NCI-H2196 treated with DMSO at 0.1 percent for 48 hours (cell line): ENCODE measurements around the gene SLC6A12.

Experiments used
- DNase-seq: peaks from one replicate; lab custom pipeline; 2025; ENCODE audit not compliant: unreplicated experiment; lab: John Stamatoyannopoulos, UW

Gene SLC6A12

DNA sequence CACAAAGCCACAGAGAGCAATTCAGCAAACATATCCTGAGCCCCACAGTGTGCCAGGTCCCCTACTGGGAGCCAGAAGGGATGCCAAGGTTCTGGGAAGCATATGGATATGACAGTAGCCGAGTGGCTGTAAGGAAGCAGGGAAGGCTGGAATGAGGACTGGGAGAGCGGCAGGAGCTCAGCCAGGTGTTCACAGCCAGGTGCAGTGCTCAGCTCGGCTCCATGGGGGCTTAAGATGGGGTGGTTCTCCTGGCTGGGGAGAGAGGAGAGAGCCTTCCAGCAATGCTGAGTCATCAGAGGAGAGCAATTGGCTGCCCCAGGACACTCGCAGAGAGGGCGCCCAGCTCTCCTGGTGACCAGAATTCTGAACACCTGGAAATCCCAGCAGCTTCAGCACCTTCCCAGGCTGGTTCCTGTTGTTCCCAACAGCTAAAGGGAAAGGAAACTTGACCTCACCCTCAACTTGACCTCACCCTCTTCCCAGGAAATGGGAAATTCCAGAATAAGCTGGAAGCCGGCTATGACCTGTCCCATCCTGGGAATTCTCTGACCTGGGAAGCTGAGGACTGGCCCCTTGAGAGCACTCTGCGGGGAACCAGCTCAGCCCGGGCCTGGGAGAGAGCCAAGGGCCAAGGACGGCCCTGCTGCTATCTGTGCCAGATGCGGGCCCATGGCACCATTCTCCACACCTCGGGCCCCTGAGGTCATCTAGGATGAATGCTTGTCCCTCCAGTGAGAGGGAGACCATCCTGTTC, 34.6 kb downstream of the SLC6A12 start:
- DNase-seq: no peak

DNA sequence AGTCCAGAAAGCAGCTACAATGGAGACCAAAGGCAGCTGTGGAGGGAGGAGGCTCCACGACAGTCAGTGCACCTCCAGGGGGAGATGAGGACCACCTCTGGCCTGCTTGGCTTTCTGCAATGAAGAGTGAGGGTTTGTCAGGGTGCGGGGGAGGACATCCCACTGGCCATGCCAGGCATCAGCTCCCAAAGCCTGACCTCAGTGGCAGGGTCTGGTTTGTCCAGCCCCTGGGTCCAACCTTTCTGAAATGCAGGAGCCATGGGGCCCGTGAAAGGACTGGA, 35.2 kb downstream of the SLC6A12 start:
- no peak for DNase-seq

DNA sequence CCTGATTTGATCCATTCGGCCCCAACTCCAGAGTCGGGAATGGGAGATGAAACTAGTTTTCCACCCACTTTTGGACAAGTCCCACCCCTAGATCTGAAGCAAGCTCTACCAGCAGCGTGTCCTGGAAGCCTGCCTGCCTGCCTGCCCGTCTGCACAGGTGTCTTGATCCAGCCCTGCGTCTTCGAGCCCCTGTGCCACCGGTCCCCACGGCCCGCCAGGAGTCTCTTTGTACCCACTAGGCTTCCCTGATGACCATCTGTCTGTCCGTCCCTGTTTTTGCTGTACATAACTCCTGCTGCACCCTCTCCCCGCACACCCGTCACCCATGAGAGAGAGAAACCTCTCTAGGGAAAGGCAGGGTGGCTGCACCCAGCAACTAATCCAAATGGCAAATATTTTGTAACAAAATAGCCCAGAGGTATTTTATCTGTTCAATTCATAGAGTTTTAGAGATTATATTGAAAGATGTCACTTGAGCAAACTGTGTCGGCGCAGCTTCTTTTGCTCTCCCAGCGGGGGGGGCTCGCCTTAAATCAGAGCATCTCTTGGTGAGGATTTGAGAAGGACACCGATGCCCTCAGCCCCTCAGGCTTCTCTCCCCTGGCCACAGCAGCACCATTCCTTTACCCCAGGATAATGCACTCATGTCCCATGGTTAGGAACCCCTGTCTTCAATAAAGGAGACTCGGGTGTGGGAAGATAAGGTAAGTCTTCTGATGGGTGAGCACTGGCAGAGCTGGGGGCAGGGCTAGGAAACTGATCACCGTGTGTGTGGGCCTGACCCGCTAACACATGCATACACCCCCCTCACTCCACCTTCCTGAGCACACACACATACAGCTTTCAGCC, 35.8 kb downstream of the SLC6A12 start:
- DNase-seq: no peak

DNA sequence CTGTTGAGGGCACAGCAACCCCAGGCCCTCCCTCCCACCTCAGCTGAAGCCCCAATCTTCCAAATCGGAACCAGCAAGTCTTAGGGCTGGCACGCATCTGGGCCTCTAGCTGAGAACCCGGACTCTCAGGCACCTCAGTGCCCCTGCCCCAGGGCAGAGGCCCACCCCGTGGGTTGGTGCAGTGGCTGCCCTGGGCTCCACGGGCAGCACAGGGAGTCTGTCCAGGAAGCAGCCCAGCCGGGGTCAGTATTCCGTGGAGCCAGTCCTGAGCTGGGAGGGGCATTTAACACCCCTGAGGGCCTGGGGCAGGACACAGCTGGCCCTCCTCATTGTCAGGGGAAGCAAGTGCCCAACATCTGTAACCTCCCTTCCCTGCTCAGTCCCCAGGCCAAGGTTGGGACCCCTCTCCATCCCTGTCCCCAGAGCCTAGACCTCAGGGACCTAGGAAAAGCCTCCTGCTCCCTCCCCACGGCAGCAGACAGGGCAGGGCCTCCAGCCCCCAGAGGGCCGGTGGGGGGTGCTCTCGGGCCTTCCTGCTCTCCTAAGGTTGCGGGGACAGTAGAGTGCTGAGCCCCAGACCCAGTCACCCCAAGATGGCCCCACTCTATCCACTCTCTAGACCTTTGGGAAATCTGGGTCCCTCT, 36.5 kb downstream of the SLC6A12 start:
- no peak for DNase-seq

DNA sequence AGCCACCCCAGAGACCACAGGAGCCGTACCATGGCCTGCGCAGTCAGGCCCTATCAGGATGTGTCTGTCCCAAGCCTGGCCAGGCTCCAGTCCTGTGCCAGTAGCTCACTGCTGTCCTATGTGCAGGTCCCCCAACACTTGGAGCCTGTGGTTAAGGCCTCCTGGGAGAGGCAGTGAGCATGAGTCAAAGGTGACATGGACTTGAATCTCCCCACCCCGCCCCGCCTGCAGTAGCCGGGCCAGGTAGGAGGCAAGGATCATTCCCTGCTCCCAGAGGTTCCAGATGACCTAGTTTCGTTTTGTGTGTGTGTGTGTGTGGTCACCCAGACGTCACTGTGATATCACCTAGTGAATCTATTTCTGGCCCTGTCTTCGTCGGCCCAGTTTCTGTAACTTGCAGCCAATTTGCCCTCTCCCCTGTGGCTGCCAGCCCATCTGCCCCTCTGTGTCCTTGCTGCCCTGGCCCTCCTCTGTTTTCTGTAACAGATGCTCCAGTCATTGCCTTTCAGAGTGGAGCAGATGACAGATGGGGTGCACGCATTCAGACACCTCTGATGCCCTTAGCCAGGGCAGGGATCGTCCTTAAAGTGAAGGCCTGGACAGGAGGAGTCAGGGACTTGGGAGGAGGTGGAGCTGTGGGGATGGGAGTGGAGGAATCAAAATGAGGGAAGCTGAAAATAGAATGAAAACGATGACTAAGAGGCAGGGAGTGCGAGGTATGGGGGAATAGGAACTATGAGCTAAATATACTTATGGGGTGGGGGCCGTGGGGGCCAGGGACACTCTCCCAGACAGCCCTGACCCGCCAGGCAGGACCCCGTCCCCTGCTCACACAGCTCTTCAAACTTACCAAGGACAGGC, 37.4 kb downstream of the SLC6A12 start:
- DNase-seq: no peak

DNA sequence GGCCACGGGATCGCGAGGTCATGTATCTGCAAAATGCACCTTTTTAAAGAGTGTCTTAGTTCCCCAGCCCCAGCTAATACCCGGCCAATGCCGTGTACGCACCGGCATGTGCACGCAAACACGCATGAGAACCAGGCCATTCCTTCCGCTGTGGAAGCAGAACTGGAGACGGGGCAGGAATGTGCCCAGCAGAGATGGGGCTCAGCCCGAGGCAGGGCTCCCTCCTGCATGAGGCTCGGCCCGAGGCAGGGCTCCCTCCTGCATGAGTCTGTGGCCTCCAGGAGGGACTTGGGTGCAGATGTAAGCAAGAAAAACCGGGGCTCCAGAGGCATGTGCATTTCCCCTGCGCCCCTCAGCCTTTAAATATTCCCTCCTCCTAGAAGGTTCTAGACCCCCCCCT, 38.2 kb downstream of the SLC6A12 start:
- no peak for DNase-seq

DNA sequence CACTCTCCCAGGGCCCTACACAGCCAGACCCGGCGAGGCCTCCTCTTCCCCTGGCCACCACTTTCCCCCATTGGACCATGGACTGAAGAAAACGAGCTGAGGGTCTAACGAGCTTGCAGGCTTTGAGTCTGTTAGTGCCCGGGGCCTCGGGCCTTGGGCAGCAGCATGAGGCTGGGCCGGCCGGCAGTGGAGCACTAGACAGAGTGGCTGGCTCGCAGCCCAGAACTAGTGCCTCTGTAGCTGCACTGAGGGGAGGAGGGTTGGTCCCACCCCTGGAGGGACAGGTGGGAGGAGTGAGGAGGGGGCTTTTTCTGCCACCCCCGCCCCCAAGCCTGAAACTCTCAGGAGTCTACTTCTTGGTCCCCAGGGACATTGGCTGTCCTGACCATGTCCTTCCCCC, 38.7 kb downstream of the SLC6A12 start:
- no peak for DNase-seq

DNA sequence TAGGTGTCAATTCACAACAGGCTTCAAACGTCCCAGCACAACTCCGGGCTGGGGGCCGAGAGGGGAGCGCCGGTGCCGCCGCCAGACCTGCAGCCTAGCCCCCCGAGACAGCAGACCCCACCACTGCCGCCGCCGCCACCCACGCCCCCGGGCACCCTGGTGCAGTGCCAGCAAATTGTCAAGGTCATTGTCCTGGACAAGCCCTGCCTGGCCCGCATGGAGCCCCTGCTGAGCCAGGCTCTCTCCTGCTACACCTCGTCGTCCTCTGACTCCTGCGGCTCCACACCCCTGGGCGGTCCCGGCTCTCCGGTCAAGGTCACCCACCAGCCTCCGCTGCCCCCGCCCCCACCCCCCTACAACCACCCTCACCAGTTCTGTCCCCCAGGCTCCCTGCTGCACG, 39.4 kb downstream of the SLC6A12 start:
- no peak for DNase-seq

DNA sequence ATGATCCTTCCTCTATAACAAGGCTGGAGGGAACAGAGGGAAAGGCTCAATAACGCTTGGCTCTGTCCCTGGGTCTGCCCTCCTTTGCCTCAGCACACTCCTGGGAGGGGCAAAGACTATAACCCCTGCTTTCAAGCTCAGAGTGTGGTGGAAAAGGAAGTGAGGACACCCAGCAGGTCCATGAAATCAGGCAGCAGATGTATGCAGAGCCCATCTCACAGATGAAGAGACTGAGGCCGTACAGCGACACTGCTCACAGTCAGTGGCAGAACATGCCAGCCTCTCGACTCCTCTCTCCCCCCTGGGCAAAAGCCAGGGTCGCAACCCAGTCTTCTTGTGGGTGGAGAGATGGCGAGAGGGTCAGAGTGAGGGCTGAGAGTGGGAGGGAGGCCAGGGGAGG, 39.8 kb downstream of the SLC6A12 start:
- DNase-seq: no peak

DNA sequence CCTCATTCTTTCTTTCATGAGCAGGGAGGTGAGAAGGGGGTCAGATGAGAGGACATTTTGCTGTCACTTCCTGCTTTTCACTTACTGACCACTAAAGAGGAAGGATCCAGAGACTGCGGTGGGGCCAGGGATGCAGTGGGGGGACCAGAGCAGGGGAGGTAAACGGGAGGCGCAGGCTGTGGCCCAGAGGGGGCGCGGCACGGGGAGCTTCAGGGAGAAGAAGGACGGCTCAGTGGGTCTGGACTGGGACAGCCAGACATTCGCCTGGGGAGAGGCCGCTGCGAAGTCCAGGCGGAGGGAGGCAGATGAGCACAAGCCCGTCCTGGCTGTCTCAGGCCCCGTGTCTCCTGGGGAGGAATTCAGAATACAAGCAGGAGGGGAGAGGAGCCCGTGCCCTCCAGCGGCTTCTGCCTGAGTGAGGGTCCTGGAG, 41.2 kb downstream of the SLC6A12 start:
- no peak for DNase-seq

DNA sequence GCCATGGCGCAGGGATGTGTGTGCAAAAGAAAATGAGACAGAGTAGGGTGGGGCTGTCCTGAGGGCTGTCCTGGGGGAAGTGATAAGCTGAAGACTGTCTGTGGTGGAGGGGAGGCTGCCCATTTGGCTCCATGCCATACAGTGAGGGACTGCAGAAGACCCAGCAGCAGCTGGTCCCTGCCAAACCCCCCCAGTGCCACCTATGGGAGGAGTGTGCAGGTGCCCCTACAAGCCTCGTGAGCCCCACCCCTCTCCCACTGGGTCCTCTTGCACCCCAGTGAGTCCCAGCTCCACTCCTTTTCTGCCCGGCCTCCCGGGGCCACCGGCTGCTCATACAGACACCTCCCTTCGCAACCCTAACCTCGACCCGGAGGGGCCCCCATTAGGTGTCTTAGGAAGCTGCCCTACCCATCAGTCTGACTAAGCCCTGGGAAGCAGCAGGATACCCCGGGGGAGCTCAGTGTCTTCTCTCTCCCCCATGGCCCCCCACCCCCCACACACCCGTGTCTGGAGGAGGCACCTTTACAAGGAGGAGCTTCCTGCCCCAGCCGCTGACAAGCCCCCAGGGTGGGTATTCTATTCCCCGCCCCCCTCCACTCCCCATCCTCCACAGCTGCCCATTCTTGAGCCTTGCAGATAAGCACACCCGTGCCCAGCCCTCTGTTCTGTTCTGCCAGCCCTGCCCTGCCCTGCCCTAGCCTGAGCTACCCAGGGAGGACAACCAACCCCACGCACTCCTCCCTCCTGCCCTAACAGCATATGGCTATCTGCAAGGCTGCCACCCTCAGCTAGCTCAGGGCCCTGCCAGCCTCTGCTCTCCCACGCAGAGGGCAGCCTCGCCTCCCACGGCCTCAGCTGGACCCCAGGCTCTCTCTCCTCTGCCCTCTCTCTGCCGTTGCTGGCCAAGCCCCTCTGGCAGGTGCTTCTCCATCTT, 41.9 kb downstream of the SLC6A12 start:
- no peak for DNase-seq

DNA sequence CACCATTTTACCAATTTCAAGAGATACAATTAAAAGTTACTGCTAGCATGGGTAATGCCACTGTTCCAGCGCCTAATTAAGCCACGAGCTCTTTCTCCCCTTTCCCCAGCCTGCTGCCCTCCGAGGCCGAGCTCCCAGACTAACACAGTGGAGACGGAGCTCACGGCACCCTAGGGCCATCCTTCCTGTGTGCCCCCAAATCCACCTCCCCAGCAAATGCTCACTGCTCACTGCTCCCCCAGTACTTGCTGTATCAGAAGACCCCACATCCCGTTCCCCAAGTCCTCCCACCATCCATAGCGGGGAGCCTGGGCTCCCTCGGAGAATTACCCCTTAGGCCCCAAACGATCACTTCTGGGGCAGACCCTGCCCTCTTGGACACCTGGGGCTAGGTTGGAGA, 42.7 kb downstream of the SLC6A12 start:
- no peak for DNase-seq

DNA sequence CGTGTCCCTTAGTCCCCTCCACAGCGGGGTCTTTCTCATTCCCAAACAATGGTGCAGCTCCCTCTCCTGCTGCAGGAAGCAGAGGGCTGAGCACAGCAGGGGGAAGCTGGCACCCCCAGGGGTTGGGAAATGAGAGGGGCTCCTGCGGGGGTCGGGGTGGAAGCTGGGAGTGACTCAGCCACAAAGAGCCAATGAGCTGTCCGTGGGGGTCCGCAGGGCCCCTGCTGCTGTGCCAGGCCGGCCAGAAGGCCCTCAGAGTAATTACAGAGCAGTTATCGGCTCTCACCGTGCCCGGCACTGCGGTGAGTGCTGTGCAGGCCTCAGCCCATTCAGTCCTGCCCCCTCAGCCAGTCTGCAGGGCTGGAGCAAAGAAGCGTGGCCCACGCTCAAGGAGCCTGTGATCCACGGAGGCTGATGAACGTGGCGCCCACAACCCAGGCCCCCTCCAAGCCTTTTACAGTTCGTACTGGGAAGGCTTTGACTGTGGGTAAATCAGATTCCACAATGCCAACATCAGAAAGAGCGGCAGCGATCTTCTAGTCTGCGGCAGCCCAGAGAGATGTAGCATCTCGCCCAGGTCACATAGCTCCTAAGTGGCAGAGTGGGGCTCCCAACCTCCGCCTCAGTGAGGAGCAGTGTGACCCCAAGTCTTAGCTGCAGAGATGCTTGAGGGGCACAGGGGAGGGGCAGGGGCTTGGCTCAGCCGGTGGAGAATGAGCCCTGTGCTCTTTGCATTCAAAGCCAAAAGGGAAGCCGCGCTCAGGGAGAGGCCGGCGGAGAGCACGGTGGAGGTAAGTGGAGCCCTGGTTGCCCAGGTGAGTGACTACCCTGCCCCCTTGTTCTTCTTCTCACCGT, 43.4 kb downstream of the SLC6A12 start:
- DNase-seq: no peak

DNA sequence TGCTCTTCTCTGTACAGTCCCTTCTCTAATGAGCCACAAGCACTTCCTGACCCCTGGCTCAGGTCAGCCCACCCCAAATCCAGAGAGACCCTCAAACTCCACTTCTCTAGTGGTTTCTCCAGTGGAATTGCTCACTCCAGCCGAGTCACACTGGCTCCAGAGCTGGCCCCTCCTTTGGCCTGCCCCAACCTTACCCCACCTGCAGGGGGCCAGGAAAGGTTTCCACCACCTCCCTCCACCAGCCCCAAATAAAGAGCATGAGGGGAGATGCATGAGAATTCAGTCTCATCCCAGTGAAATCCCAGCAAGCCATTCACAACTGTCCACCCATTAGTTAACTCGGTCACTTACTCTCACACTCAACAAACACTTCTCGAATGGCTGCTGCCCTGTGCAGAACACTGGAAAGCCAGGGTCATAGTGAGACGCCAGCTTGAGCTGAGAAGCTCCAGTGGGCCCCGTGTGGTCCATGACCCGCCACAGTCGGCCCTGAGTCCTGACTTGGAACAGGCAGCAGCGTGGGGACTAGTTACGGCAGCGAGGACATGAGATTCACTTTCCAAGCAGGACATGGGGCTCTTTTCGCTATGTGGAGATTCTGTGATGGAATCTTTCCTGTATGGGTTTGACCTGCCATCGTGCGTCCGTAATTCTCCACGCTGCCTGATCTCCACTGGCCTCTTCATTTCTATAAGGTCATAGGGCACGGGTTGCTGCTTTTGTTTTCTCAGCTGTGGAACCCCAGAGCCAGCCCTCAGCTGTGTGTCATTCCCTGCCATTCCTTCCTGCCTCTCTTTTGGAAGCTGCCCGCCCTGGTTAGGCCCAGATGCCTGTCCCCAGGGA, 44.2 kb downstream of the SLC6A12 start:
- no peak for DNase-seq

DNA sequence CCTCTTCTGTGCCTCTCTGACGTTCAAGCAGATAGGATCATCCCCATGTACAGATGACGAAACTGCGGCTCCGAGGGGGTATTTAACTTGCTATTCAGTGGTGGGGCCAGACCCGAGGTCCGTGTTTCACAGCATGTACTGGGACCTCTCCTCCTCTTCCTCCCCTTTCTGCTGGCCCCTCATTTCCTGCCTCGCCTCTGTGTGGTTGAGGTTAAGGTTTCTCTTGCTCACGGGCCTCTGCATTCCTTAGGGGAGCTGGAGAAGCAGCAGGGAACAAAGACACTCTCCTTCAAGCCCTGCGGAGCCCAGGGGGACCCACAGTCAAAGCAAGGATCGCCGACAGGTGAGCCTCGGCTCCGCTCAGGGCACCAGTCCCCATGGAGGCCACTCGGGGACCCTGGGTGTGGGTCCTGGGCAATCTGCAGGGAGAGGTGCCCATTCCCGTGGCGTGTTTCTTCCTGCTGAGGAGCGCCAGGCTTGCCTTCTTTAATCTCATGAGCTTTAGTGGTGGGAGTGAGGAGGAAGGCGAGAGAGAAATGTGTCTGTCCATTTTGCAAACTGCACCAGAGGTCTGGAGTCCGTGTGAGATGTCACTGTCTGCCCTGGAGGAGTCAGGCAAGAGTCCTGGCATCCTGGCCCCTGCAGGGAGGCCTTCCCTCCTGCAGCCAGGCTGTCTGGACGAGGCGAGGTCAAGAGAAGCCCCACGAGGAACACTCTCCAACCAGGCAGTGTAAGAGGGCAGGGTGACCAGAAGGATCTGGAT, 45.0 kb downstream of the SLC6A12 start:
- no peak for DNase-seq

DNA sequence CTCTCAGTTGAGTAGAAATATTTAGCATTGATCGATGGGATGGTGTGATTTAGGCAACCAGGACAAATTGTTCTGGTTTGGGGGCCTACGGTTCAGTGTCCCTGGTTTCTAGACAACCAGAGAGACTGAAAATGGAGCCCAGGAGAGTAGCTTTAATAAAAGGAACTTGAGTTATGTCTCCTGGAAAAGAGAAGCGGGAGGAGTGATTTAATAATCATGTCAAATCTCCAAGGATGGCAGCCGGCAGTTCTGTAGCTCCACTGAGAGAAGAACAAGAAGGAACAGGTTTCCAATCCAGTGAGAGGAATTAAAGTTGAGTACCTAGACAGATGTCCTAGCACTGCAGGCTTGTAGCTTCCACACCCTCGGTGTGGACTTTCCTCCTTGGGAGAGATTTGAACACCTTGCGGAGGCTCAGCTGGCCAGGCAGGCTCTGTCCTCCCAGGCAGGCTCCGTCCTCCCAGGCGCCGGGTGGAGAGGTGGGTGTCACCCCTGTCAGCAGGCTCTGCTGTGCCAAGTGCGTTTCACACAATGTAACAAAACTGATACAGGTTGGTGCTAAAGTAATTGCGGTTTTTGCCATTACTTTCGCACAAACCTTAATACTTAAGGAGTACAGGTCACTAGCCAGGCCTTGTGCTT, 45.9 kb downstream of the SLC6A12 start:
- DNase-seq: no peak

DNA sequence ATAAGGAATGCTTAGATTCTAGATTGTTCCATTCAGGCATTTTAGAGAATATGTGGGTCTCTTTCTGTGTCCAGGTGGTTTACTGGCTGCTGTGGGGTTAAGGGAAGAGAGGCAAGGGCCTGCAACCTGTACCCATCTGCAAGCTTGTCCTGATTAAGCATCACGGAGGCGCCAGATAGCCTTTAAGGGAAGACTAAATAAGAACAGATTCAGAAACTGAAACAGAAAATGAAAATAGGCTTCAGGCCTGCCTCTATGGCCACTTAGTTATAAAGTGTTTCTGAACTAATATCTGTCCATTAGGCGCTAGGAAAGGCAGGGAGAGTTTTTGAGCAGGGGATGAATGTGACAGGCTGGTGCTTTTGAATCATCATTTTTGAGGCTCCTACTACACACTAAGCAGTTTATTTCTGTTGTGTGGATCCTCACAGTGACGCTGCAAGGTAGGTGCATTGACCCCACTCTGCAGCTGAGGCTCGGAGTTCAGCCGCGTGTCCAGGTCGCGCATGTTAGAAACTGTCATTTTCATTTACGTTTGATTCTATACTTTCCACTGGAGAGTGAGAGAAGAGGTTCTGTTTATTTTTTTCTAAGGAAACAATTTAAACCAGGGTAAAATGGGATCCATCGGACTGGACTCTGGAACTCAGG, 47.4 kb downstream of the SLC6A12 start:
- no peak for DNase-seq
